Activated CD4-positive, alpha-beta T cell treated with anti-CD3 and anti-CD28 coated beads, Interleukin-2, amount 50 U/mL, for 1 hour (primary cell): ENCODE data around the gene ASB2.

Source experiments
- DNase-seq: peaks from one replicate; pipeline ENCODE4 v3.0.0-alpha.2; 2020

ASB2 gene

GRCh38 chr14:93946541-93947090 lies 29.8 kb downstream of the ASB2 start:
- no peak for DNase-seq

GRCh38 chr14:93946104-93946503 lies 30.3 kb downstream of the ASB2 start:
- DNase-seq, result no peak

- DNase-seq, result no peak
Measured at GRCh38 chr14:93945070-93945399, 31.3 kb downstream of the ASB2 start.

GRCh38 chr14:93944348-93945069 lies 31.9 kb downstream of the ASB2 start:
- no peak for DNase-seq

- no peak for DNase-seq
Measured at GRCh38 chr14:93943930-93944329, 32.4 kb downstream of the ASB2 start.

- DNase-seq, result no peak
Measured at GRCh38 chr14:93943052-93943451, 33.3 kb downstream of the ASB2 start.

GRCh38 chr14:93941293-93941910 lies 35.0 kb downstream of the ASB2 start:
- no peak for DNase-seq

GRCh38 chr14:93940437-93940836 lies 35.9 kb downstream of the ASB2 start:
- no peak for DNase-seq

- DNase-seq, result peak; percentile 91
Measured at GRCh38 chr14:93939304-93940229, 36.8 kb downstream of the ASB2 start.

- no peak for DNase-seq
Measured at GRCh38 chr14:93938751-93939303, 37.5 kb downstream of the ASB2 start.

- DNase-seq, result no peak
Measured at GRCh38 chr14:93937519-93937918, 38.9 kb downstream of the ASB2 start.

- DNase-seq, result no peak
Measured at GRCh38 chr14:93936926-93937325, 39.4 kb downstream of the ASB2 start.

- no peak for DNase-seq
Measured at GRCh38 chr14:93936245-93936644, 40.1 kb downstream of the ASB2 start.

- no peak for DNase-seq
Measured at GRCh38 chr14:93935213-93935612, 41.2 kb downstream of the ASB2 start.

GRCh38 chr14:93932642-93933041 lies 43.7 kb downstream of the ASB2 start:
- DNase-seq, result no peak

GRCh38 chr14:93930989-93931307 lies 45.4 kb downstream of the ASB2 start:
- DNase-seq, result no peak

GRCh38 chr14:93930296-93930988 lies 45.9 kb downstream of the ASB2 start:
- no peak for DNase-seq

GRCh38 chr14:93929657-93930056 lies 46.7 kb downstream of the ASB2 start:
- no peak for DNase-seq

GRCh38 chr14:93929048-93929535 lies 47.3 kb downstream of the ASB2 start:
- DNase-seq, result no peak

GRCh38 chr14:93928184-93929047 lies 48.0 kb downstream of the ASB2 start:
- no peak for DNase-seq

- no peak for DNase-seq
Measured at GRCh38 chr14:93927800-93928145, 48.6 kb downstream of the ASB2 start.
